BE2C (cell line): ENCODE measurements around the gene PYGO1.
"Not testable (repeated sequence)": the region's sequence is repeated elsewhere in the genome, so short reads cannot be mapped to it uniquely, and the experiment has no call there.

Experiments used
- DNase-seq: peaks from one replicate; pipeline ENCODE4 v3.0.0-alpha.2; 2020
- H3K27me3 ChIP-seq: fragments of 250-450 bp; sonication (Bioruptor Pico); 2 replicates; pipeline ENCODE4 v1.5.1; 2020; ENCODE audit warnings: mild to moderate bottlenecking
- H3K36me3 ChIP-seq: fragments of 250-450 bp; sonication (Bioruptor Pico); 2 replicates; pipeline ENCODE4 v1.5.1; 2020; ENCODE audit warnings: mild to moderate bottlenecking
- H3K4me1 ChIP-seq: fragments of 250-450 bp; sonication (Bioruptor Pico); 2 replicates; pipeline ENCODE4 v1.5.1; 2020
- H3K4me3 ChIP-seq: 2 replicates; pipeline ENCODE4 v1.5.1; 2011; ENCODE audit warnings: low read depth, low read length
- H3K9me3 ChIP-seq: fragments of 250-450 bp; sonication (Bioruptor Pico); 2 replicates; pipeline ENCODE4 v1.5.1; 2020
- CTCF ChIP-seq: IDR thresholded peaks from 2 replicates; pipeline ENCODE4 v1.5.1; 2012; ENCODE audit warnings: mild to moderate bottlenecking, low read depth, low read length

The PYGO1 gene

DNA sequence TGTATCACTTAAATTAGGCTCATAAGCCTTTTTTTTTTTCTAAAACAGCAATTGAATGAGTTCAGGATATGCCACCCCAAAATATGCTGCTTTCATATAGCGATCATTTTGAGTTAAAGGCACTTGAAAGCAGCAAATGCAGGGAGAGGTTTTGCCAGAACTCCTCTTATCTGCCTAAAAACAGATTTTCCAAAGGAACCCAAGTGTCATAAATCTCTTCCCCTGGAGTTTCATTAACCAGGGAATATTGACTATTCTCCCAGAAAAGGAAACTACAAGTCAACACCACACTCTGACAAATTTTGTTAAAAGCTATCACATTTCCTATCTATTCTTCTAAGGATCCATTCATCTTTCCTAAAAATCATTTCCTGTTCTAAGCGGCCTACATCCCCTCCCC, 91.4 kb downstream of the PYGO1 start:
- DNase-seq: no peak
- no peaks in the 10 kb centered on the region for H3K9me3 ChIP-seq
- H3K36me3 ChIP-seq: no peaks in the 10 kb centered on the region
- TF ChIP-seq CTCF: no peak
- H3K4me1 ChIP-seq: no peaks in the 10 kb centered on the region
- H3K4me3 ChIP-seq: no peak overlapping the region
- H3K27me3 ChIP-seq: peaks cover 3% of the 10 kb centered on the region; the same call in 1 of the 2 replicates

DNA sequence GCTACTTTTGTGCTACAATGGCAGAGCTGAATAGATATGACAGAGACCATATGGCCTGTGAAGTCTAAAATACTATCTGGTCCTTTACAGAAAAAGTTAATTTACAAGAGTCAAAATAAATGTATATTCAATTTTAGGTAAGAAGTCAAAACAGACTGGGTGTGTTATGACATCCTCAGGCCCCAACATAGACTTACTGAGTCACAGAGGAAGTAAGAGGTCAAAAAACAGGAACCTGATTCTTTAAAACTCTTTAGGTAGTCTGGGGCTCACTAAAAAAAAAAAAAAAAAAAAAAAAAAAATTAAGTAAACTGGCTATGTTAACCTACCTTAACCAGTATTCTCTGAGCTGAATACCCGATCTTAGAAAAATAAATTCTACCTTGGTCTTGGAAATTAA, 93.2 kb downstream of the PYGO1 start:
- H3K27me3 ChIP-seq: peaks cover 3% of the 10 kb centered on the region; the same call in 1 of the 2 replicates
- no peak for TF ChIP-seq CTCF
- no peak for DNase-seq
- H3K4me3 ChIP-seq: no peak overlapping the region
- no peaks in the 10 kb centered on the region for H3K4me1 ChIP-seq
- no peaks in the 10 kb centered on the region for H3K9me3 ChIP-seq
- no peaks in the 10 kb centered on the region for H3K36me3 ChIP-seq

GRCh38 chr15:55488952-55489600, 99.1 kb downstream of the PYGO1 start:
- H3K27me3 ChIP-seq, DNase-seq, H3K4me3 ChIP-seq, H3K36me3 ChIP-seq, H3K4me1 ChIP-seq, H3K9me3 ChIP-seq: not testable (repeated sequence)
